ENCODE measurements around the gene TERB1.

The TERB1 gene

GRCh38 chr16:66741950-66742808 lies 59.2 kb downstream of the TERB1 start:
- no peak overlapping the region for H3K4me3 ChIP-seq (ENCODE audit: low read depth, low read length)
- TF ChIP-seq, protein P1, sequence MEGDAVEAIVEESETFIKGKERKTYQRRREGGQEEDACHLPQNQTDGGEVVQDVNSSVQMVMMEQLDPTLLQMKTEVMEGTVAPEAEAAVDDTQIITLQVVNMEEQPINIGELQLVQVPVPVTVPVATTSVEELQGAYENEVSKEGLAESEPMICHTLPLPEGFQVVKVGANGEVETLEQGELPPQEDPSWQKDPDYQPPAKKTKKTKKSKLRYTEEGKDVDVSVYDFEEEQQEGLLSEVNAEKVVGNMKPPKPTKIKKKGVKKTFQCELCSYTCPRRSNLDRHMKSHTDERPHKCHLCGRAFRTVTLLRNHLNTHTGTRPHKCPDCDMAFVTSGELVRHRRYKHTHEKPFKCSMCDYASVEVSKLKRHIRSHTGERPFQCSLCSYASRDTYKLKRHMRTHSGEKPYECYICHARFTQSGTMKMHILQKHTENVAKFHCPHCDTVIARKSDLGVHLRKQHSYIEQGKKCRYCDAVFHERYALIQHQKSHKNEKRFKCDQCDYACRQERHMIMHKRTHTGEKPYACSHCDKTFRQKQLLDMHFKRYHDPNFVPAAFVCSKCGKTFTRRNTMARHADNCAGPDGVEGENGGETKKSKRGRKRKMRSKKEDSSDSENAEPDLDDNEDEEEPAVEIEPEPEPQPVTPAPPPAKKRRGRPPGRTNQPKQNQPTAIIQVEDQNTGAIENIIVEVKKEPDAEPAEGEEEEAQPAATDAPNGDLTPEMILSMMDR (IDR thresholded peaks at IDR 0.05; ENCODE audit: low read depth, low read length) = no peak
- TF ChIP-seq POLR2A (IDR thresholded peaks at IDR 0.05; ENCODE audit: extremely low read depth, insufficient read length) = no peak
- TF ChIP-seq MYC (IDR thresholded peaks at IDR 0.05; ENCODE audit: low read depth, low read length) = no peak
- TF ChIP-seq, protein P2, sequence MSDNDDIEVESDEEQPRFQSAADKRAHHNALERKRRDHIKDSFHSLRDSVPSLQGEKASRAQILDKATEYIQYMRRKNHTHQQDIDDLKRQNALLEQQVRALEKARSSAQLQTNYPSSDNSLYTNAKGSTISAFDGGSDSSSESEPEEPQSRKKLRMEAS (IDR thresholded peaks at IDR 0.05; ENCODE audit: low read depth, low read length) = no peak
- no peak for DNase-seq (ENCODE audit: low read depth)

DNA sequence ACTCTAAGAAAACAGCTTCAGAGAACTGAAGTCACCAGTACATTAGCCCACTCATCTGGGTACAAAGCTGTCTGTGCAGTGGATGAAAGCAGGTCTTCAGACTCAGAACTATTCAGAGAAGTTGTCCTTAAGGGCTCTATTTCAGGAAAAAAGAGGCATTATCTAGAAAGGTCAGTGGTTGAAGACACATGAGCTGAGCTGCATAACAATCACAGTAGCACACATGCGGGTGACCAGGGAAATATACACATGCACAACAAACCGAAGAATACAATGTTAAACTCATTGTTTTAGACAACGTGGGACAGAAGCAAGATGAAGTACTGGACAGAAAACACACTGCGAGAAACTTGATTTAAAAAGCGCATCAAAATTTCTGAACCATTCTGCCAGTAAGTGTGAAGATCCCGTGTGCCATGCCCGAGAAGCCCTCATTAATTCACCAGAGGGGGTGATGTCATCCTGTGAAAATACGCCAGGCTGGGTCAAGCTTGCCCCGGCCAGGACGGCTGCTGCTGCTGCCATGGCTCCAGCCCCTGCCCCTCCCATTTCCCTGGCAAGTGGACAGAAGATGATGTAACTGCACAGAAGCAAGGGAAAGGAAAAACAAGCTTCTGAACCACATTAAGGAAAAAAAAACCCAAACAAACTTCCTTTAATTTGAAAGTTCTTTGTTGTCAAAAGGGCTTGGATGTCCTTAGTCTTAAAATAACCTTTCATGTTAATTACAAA lies 60.0 kb downstream of the TERB1 start:
- DNase-seq (ENCODE audit: low read depth) = no peak
- H3K4me3 ChIP-seq (ENCODE audit: low read depth, low read length) = no peak overlapping the region
- TF ChIP-seq, protein P1 (IDR thresholded peaks at IDR 0.05; ENCODE audit: low read depth, low read length) = no peak
- TF ChIP-seq, protein P2 (IDR thresholded peaks at IDR 0.05; ENCODE audit: low read depth, low read length) = no peak
- no peak for TF ChIP-seq MYC (IDR thresholded peaks at IDR 0.05; ENCODE audit: low read depth, low read length)

GRCh38 chr16:66740533-66740932 lies 60.9 kb downstream of the TERB1 start:
- H3K4me3 ChIP-seq (ENCODE audit: low read depth, low read length) = no peak overlapping the region
- DNase-seq (ENCODE audit: low read depth) = no peak
- TF ChIP-seq, protein P2 (IDR thresholded peaks at IDR 0.05; ENCODE audit: low read depth, low read length) = no peak
- no peak for TF ChIP-seq POLR2A (IDR thresholded peaks at IDR 0.05; ENCODE audit: extremely low read depth, insufficient read length)
- TF ChIP-seq, protein P1 (IDR thresholded peaks at IDR 0.05; ENCODE audit: low read depth, low read length) = no peak

GRCh38 chr16:66740010-66740409 lies 61.4 kb downstream of the TERB1 start:
- no peak overlapping the region for H3K4me3 ChIP-seq (ENCODE audit: low read depth, low read length)
- DNase-seq (ENCODE audit: low read depth) = peak; percentile 62
- no peak for TF ChIP-seq POLR2A (IDR thresholded peaks at IDR 0.05; ENCODE audit: extremely low read depth, insufficient read length)
- TF ChIP-seq, protein P2 (IDR thresholded peaks at IDR 0.05; ENCODE audit: low read depth, low read length) = no peak
- TF ChIP-seq, protein P1 (IDR thresholded peaks at IDR 0.05; ENCODE audit: low read depth, low read length) = peak; percentile 65

DNA sequence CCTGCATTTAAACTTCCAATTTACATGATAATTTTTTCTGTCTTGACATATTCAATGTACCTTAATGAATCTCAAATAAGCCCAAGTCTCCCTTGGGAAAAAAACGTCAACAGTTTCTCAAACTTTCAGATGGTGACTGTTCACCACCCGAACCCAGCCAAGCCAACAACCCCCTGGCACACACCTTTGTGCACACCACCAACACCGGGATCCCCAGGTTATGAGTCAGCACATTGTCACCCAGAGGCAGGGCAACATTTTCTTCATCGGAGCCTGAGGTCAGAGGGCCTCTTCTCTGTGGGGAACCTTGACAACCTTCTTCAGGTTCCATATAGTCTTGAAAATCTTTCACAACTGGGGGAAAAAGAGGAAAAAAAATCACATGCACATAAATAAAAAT lies 65.5 kb downstream of the TERB1 start:
- H3K4me3 ChIP-seq (ENCODE audit: low read depth, low read length) = no peak overlapping the region
- DNase-seq (ENCODE audit: low read depth) = no peak
- TF ChIP-seq POLR2A (IDR thresholded peaks at IDR 0.05; ENCODE audit: extremely low read depth, insufficient read length) (no peak), MYC (IDR thresholded peaks at IDR 0.05; ENCODE audit: low read depth, low read length) (no peak)
- TF ChIP-seq, protein P2 (IDR thresholded peaks at IDR 0.05; ENCODE audit: low read depth, low read length) = no peak
- TF ChIP-seq, protein P1 (IDR thresholded peaks at IDR 0.05; ENCODE audit: low read depth, low read length) = no peak
